GM21360 (cell line): ENCODE results near the gene HK3.

Source experiments
- ATAC-seq: cut with Tn5 transposase; IDR thresholded peaks from one replicate; pipeline ENCODE4 v1.9.1; 2021; ENCODE audit warnings: mild to moderate bottlenecking, moderate library complexity; ENCODE audit not compliant: unreplicated experiment

The HK3 gene

DNA sequence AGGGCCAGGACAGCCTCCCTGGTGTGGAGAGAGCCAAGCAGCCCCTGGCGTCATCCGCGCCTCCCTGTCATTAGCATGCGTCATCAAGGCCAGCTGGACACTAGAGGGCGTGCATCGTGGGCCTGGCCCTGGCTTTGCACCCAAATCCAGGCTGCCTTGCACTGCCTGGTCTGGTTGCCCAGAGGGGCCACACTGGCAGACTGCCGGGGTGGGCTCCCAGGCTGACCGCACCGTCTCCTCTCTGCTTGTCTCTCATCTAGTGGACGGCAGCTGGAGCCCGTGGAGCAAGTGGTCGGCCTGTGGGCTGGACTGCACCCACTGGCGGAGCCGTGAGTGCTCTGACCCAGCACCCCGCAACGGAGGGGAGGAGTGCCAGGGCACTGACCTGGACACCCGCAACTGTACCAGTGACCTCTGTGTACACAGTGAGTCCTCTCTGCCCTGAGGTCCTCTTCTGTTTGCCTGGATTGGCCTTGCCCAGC lies 29.0 kb downstream of the HK3 start:
- no peak for ATAC-seq

DNA sequence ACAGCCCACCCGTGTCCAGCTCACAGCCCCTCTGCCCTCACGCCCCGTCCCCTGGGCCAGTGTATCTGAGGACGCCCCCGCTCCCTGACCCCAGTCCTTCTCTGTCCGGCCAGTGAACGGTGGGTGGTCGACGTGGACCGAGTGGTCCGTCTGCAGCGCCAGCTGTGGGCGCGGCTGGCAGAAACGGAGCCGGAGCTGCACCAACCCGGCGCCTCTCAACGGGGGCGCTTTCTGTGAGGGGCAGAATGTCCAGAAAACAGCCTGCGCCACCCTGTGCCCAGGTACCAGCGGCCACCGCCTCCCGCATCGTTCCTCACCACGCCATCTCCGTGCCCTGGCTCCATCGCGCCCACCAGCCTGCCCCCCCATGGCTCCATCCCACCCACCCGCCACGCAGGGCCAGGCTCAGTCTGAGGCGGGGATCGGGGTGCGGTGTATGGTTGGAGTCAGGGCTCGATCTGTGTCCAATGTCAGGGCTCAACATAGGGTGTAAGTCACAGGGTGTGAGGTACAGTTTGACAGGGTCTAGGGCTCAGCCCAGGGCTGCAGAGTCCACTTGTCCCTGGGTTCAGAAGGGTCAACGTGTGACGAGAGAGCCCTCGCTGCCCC lies 29.5 kb downstream of the HK3 start:
- ATAC-seq: no peak

DNA sequence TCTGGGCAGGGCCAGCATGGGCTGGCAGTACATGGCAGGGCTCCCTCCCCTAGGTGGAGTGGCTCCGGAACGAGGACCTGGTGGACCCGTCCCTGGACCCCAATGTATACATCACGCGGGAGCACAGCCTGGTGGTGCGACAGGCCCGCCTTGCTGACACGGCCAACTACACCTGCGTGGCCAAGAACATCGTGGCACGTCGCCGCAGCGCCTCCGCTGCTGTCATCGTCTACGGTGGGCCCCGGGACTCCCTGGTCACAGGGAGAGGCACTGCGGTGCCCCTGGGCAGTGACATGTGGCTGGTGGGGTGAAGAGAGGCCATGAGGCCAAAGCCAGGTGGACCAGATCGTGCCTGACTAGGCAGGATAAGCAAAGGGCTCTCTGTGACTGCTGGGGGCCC lies 30.4 kb downstream of the HK3 start:
- ATAC-seq: no peak

DNA sequence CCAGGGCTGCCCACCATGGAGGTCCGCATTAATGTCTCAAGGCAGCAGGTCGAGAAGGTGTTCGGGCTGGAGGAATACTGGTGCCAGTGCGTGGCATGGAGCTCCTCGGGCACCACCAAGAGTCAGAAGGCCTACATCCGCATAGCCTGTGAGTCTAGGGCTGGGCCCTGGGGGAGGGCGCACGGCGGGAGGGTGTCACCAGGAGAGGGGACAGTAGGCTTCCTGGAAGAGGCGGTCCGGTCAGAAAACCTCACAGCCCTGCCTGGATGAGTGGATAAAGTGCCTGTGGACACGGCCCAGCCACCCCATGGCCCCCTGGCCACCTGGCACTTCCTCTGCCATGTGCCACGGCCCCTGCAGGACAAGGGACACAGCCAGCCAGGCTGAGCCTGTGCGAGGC lies 31.0 kb downstream of the HK3 start:
- ATAC-seq: no peak

DNA sequence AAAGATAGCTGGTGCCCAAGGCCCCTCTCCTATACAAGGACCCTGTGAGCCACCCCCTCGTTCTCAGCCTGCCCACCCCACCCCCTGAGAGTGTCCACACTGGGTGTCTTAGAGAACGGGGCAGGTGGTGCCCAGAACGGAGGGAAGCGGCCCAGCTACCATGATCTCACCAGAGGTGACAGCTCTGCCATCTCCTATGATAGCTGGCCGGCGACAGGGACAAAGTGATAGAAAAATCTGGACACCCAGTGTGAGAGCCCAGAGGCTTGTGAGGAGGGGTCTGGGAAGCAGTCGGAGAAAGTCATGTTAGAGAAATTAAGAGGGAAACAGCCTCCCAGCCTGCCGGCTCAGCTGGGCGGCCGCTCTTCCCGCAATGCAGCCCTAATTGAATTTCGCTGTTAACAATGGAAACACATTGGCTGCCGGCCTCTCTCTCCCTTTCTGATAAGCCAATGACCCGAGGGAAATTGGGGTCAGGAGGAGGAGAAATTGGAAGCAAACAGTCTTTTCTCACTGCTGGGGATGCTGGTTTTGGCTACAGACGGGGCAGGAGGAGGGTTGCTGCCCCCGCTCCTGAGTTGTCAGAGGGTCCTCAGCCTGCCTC lies 32.3 kb downstream of the HK3 start:
- no peak for ATAC-seq

DNA sequence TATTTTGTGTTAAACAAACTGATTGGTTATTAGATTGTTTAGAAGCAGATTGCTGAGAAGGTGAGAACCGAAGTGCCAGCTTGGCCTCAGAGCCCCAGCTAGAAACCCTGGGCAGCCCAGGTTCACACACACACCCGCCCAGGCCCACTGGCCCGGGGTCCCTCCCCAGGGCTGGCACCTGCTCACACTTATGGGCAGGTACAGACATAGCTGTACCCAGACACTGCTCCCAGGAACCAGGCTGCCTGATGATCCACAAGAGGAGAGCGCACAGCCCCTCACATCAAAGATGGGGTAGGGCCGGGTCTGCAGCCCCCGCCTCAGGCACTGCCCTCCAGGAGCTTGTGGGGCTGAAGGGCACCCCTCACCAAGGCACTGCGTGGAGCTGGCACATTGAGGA lies 33.2 kb downstream of the HK3 start:
- no peak for ATAC-seq

DNA sequence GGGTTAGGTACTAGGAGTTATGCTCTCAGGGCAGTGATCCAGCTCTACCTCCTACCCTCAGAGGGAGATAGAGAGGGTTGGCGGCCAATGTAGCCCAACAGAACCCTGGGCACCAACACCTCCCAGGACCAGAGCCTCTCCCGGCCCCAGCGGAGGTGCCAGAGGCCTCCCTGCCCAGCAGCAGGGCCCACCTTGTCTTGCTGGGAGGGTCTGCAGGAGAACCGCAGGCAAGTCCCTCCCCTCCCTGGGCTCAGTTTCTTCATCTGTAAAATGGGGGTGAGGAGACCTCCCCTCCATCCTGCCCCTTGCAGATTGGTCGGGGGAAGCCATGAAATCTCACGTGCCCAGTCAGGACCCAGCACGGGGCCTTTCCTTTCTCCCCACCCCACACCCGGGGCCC lies 34.4 kb downstream of the HK3 start:
- ATAC-seq: no peak

DNA sequence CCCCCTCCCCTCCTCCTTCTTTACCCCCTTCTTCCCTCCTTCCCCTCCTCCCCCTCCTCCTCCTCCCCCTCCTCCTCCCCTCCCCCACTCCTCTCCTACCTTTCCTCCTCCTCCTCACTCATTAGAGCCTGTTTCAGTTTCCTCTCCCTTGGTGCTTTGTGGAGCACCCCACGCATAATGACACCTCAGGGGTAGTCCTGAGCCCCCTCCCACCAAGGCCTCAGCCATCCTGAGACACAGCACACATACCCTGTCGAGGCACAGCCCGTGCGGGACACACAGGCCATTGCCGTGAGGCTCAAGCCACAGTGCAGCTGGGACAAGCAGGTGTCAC lies 35.4 kb downstream of the HK3 start:
- no peak for ATAC-seq

DNA sequence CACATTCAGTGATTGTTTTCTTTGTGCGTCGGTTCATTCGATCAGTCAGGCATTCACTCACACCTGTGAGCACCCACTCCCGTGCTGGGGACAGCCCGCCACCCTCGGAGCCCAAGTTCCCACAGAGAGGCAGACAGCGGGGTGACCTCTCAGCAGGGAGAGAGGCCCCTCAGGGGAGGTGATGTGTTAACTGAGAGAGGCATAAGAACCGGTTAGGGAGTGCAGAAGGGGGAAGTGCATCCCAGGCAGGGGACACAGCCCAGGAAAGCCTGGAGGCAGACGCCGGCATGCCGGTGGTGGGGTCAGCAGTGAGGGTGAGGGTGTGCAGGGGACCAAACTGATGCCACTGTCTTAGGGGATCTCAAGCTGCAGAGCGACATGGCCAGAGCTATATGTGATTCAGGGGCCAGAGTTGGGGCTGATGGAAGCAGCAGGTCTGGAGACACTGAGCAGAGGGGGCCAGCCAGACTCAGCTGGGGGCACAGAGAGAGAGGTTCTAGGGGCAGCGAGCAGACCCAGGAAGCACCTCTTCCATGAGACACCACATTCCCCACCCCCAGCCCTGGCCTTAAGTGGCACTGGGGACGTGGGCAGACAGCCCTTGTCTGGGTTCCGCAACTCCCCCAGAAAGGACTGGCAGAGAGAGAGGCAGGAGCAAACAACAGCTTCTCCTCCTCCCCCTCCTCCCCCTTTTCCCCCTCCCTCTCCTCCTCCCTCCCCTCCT lies 35.9 kb downstream of the HK3 start:
- no peak for ATAC-seq

DNA sequence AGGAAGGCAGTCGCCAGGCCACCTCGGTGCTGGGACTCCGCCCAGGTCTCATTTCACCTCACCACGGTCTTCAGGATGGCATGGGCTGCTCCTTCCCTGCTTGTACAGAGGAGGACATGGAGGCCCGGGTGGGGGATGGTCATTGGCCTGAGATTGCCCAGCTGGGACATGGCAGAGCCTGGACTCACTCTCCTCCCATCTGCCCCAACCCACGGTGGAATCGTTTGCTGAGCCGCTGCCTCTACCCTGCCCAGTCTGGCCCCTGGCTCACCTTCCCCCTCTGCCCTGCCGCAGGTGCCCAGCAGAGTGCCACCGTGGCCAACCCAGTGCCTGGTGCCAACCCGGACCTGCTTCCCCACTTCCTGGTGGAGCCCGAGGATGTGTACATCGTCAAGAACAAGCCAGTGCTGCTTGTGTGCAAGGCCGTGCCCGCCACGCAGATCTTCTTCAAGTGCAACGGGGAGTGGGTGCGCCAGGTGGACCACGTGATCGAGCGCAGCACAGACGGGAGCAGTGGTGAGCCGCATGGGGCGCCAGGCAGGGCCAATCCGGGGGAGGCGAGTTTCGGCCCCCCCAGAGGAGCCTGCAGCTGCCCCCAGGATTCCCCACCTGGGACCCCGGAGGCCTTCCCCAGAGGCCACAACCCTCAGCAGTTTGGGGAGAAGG lies 36.7 kb downstream of the HK3 start:
- ATAC-seq: no peak

DNA sequence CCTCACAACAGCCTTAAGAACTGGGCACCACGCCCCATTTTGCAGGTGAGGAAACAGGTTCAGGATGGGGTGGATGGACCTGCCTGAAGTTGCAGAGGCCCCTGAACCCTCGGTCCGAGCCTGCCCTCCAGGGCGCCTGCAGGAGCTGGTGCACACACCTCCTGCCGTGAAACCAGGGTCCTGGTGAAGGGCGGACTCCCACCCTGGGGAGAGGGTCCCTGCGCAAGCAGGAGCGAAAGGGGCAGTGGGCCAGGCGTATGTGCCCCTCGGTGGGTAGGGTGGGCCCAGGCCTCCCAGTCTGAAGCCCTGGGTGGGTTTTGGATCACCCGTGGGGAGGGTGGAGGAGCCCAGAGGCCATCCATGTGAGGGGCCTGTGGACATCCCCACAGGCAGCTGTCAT lies 37.9 kb downstream of the HK3 start:
- ATAC-seq: no peak

DNA sequence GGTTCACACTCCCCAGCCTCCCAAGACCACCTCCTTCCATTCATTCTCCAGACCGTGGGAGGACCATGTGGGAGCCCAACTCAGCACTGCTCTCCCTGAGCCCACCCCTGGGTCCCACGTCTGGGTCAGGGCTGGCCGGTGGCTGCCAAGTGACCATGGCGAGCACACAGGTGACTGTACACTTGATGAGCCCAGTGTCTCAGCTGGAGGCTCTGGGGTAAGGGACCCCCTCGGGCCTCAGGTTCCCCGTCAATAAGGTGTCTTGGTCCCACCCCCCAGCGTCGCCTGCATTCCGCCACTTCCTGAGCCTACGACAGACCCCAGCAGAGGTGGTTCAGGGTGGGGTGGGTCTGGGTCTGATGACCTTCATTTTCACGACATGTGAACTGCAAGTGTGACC lies 38.8 kb downstream of the HK3 start:
- ATAC-seq: no peak

DNA sequence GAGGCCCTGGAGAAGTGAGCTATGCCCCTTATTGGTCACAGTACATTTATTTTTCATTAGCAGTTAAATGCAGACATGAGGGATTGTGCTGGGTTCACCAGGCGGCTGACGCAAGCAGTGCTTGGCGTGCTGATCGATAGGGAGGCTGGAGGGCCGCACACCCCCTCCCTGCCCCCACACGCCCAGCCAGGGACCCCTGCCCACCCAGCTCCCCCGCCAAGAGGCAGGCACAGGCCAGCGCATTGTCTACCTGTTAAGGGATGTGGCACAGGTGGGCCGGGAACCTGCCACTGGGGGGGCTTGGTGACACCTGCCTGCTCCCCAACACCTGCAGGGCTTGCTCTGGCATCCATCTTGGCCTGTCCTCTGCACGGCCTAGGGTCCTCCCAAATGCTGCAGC lies 39.2 kb downstream of the HK3 start:
- ATAC-seq: no peak

DNA sequence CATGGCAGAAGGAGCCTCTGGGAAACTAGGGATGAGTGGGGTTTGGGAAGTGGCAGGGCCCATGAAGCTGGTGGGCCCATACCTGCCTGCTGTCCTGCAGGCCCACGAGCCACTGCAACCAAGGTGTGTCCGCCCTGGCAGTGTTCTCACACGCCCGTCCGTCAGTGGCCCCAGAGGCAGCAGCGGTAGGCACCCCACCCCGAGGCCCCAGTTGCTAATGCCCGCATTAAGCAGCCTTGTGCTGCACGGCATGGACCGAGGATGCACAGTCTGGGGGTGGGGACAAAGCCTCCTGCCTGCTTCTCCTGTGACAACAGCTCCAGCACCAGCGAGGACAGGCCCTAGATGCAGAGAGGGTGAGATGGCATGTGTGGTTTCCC lies 41.3 kb downstream of the HK3 start:
- ATAC-seq: no peak

DNA sequence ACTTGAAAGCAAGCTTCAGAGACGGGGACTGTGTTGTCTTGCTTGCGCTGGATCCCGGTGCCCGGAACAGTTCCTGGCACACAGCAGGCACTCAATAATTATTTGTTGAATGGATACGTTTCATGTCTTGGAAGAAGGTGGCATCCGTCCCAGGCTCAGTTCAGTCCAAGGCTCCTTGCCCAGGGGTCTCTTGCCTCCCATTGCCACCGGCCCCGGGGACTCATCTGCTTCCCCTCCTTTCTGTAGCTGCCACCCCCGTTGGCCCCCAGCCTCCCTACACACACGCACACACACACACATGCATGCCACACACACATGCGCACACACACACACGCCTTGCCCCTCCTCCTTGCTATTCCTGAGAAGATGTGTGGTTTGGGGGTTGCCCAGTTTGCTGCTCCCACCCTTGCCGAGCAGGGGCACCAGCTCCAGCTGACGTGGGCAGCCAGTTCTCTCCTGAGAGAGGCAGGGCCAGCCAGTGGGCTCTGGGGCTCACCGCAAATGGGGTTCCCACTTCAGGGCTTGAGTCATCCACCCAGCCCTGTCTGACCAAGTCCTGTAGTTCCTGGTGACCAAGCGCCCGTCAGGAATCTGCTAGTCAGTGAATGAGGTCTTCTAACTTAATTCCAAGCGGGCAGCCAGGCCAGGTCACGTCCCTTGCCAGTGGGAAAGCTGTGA lies 41.8 kb downstream of the HK3 start:
- no peak for ATAC-seq

DNA sequence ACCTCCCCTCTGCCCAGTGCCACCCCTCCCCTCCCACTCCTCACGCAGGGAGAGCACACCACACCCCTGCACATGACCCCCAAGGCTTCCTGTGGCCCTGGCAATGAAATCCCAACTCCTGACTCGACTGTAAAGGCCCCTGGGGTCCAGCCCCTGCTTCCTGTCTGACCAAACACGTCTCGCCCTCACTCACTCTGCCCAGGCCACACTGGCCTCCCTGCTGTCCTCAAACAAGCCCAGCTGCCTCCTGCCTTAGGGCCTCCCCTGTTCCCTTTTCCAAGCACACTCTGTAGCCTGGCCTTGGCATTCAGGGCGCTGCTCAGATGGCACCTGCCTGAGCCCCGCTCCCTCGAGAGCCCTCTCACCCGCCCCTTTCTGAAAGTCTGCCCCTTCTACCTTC lies 42.4 kb downstream of the HK3 start:
- no peak for ATAC-seq

DNA sequence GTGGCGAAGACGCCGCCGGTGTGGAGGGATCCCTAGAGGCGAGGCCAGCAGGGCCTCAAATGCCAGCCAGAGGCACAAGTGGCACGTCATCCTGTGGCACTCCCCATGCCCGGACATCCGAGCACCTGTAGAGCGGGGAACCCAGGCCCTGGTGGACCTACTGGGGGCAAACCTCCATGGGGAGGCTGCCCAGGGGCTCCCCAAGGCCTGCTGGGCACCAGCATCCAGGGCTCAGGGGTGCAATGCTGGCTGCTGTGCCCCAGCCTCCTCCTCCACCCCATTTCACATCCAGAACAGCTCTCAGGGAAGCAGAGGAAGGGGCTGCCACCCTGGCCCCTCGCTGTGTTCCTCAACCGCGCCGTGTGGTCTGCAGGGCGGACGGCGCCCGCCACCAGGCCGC lies 43.5 kb downstream of the HK3 start:
- no peak for ATAC-seq

DNA sequence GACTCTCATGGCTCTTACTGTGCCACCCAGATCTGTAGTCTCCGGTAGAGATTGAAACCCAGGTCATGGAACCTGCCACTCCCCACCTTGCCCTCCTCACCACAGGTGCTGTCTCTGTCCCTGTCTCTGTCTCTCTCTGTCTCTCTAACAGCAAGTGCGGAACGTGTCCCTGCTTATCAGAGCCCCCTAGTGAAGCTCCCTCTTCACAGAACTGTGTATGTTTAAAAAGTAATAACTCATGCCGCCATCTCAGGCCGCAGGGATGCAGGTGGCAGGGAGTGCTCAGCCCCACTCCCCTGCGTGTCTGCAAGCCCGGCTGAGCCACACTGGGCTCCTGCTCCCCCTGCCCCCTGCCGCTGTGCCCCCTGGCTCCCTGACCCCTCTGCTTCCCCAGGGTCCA lies 45.0 kb downstream of the HK3 start:
- ATAC-seq: no peak

DNA sequence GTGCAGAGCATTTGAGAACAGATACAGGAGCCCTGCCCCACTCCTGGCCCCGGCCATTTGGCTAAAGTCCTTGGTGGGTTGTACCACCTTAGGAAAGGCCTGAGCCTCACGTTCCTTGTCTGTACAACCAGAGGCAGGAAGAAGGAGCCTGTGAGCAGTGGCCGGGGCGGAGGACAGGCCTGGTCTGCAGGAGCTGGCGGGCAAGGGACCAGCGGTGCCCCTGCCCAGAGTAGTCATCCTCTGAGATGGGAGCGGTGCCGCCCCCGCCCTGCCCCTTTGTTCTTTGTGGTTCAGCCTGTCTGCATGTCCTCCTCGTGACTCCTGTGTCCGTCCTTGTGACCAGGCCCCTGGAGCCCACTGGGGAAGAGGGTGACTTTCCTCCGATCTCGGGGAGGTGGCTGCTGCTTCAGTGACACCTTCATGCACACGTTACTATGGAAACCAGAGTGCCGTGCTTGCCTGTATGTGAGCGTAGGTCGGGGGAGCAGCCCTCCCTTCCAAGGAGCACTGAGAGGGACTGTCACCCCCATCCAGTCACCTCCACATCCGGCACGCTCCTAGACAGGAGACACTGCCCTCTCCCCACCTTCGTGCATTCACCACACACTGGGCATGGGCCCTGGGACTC lies 45.9 kb downstream of the HK3 start:
- ATAC-seq: no peak

DNA sequence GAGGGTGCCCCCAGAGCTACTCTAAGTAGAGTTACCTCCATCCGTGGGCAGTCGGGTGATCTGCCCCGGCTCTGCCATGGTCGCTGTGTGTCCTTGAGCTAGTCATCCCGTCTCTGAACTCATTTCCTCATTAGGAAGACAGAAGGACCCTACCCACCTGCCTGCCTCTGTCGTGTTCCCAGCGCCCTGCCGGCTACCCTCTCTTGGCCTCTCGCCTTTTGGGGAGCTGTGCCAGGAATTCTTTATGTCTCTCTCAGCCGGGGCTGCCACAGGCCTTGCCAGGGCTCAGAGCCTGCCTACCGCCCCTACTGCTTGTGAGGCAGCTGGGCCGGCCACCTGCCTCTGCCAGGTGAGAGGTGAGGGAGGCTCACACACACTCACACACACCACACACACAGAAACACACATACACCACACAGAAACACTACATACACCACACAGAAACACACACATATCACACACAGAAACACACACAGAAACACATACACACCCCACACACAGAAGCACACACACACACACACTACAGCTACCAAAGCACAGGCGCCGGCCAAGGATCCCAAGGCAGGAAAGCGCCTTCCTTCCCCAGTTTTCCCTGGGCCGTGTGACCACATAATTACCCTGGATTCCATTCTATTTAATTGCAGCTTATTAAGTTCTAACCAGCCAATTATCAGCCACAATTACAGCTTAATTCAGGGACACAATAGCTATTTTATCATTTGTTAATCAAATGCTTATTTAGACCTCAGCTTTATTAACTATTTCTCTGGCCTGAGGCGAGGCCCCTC lies 47.1 kb downstream of the HK3 start:
- ATAC-seq: no peak
